Myocyte (in vitro differentiated cells): ENCODE measurements around the gene RPS14. TPM values are rescaled to one million over a fixed set of nuclear protein-coding genes. Genes with fewer than 3 reads are reported as not detected.
"Not testable (repeated sequence)": the region's sequence is repeated elsewhere in the genome, so short reads cannot be mapped to it uniquely, and the experiment has no call there.

Source experiments
- DNase-seq: peaks from one replicate; pipeline ENCODE4 v3.0.0-alpha.2; 2012; ENCODE audit warnings: low read depth
- total RNA-seq: library from RNA; depleted of rRNA; stranded (reverse); fragments of >200 nt; gene quantifications from 2 replicates; pipeline ENCODE4 v1.2.3, GENCODE V29; 2014

The RPS14 gene
- total RNA-seq, 1 donor from 2014 or later, result 1,461 TPM

- DNase-seq, result not testable (repeated sequence)
Measured at GRCh38 chr5:150413902-150414790, 35.4 kb downstream of the RPS14 start.

GRCh38 chr5:150413176-150413901, 36.2 kb downstream of the RPS14 start:
- no peak for DNase-seq

GRCh38 chr5:150412319-150413175, 37.0 kb downstream of the RPS14 start, which contains the start of gene CD74:
Gene CD74, minus strand, starts transcription at chr5:150412910. Its CDS starts 161 bp downstream, at chr5:150412749.
- DNase-seq, result no peak

GRCh38 chr5:150411245-150411979, 38.1 kb downstream of the RPS14 start:
- no peak for DNase-seq

GRCh38 chr5:150410524-150411244, 38.9 kb downstream of the RPS14 start:
- peak; percentile 76 for DNase-seq

- peak; percentile 90 for DNase-seq
Measured at GRCh38 chr5:150409638-150410523, 39.7 kb downstream of the RPS14 start.

- DNase-seq, result no peak
Measured at GRCh38 chr5:150408231-150408943, 41.2 kb downstream of the RPS14 start.

GRCh38 chr5:150407096-150407720, 42.3 kb downstream of the RPS14 start:
- no peak for DNase-seq

GRCh38 chr5:150406723-150407095, 42.8 kb downstream of the RPS14 start:
- no peak for DNase-seq

- DNase-seq, result no peak
Measured at GRCh38 chr5:150406103-150406722, 43.3 kb downstream of the RPS14 start.

- DNase-seq, result no peak
Measured at GRCh38 chr5:150404941-150405816, 44.4 kb downstream of the RPS14 start.

- no peak for DNase-seq
Measured at GRCh38 chr5:150404535-150404934, 45.0 kb downstream of the RPS14 start.

- DNase-seq, result no peak
Measured at GRCh38 chr5:150404121-150404520, 45.4 kb downstream of the RPS14 start.

GRCh38 chr5:150402901-150403342, 46.6 kb downstream of the RPS14 start:
- DNase-seq, result no peak

- no peak for DNase-seq
Measured at GRCh38 chr5:150402229-150402773, 47.2 kb downstream of the RPS14 start.
